DOHH2 (cell line): ENCODE measurements around the gene GGTLC2.
"Not testable (repeated sequence)": the region's sequence is repeated elsewhere in the genome, so short reads cannot be mapped to it uniquely, and the experiment has no call there.

ENCODE experiments used
- H3F3A ChIP-seq: fragments of 200-600 bp; sonication (generic), shearing (Covaris generic); 2 replicates; pipeline ENCODE4 v1.6.0; 2016; ENCODE audit warnings: antibody characterized with exemption, mild to moderate bottlenecking; ENCODE audit not compliant: control insufficient read depth, insufficient read depth
- H3K27ac ChIP-seq: fragments of 200-600 bp; sonication (generic); 2 replicates; pipeline ENCODE4 v1.5.1; 2014; ENCODE audit warnings: low read depth, mild to moderate bottlenecking, low read length, moderate library complexity
- H3K27me3 ChIP-seq: fragments of 200-600 bp; sonication (generic); 2 replicates; pipeline ENCODE4 v1.6.1; 2014; ENCODE audit warnings: mild to moderate bottlenecking, low read length, mixed read lengths; ENCODE audit not compliant: control insufficient read depth
- H3K36me3 ChIP-seq: fragments of 200-600 bp; sonication (generic); 2 replicates; pipeline ENCODE4 v1.6.1; 2014; ENCODE audit warnings: mild to moderate bottlenecking, low read length, moderate library complexity, mixed read lengths; ENCODE audit not compliant: control insufficient read depth
- H3K4me1 ChIP-seq: fragments of 200-600 bp; sonication (generic); 2 replicates; pipeline ENCODE4 v1.6.1; 2014; ENCODE audit warnings: mild to moderate bottlenecking, low read length, mixed read lengths; ENCODE audit not compliant: control insufficient read depth
- H3K4me2 ChIP-seq: fragments of 200-600 bp; sonication (generic); 2 replicates; pipeline ENCODE4 v1.6.0; 2014; ENCODE audit warnings: mild to moderate bottlenecking, low read length, moderate library complexity
- H3K4me3 ChIP-seq: fragments of 200-600 bp; sonication (generic); 2 replicates; pipeline ENCODE4 v1.5.1; 2014; ENCODE audit warnings: mild to moderate bottlenecking, low read length, mixed read lengths
- H3K79me2 ChIP-seq: fragments of 200-600 bp; sonication (generic); 2 replicates; pipeline ENCODE4 v1.6.1; 2014; ENCODE audit warnings: mild to moderate bottlenecking, low read length, mixed read lengths; ENCODE audit not compliant: control insufficient read depth
- H3K9me2 ChIP-seq: fragments of 200-600 bp; sonication (generic); replicated peaks from 2 replicates; pipeline ENCODE4 v1.6.1; 2014; ENCODE audit warnings: mild to moderate bottlenecking, low read length, mixed read lengths; ENCODE audit not compliant: control insufficient read depth
- H3K9me3 ChIP-seq: fragments of 200-600 bp; sonication (generic); 2 replicates; pipeline ENCODE4 v1.6.1; 2014; ENCODE audit warnings: antibody characterized with exemption, low read length, mixed read lengths; ENCODE audit not compliant: control insufficient read depth, insufficient read depth
- H4K20me1 ChIP-seq: fragments of 200-600 bp; sonication (generic); 2 replicates; pipeline ENCODE4 v1.6.0; 2014; ENCODE audit warnings: low read depth, mild to moderate bottlenecking, antibody characterized with exemption, low read length, moderate library complexity; ENCODE audit not compliant: control insufficient read depth, insufficient read depth
- EZH2phosphoT487 ChIP-seq: fragments of 200-600 bp; sonication (generic); IDR thresholded peaks from 2 replicates; pipeline ENCODE4 v1.6.1; 2017; ENCODE audit warnings: borderline replicate concordance, mild to moderate bottlenecking, antibody characterized with exemption, low read length, moderate library complexity, mixed read lengths
- TF ChIP-seq, protein P1 (sequence below): fragments of 200-600 bp; sonication (generic); IDR thresholded peaks from one replicate; pipeline ENCODE4 v1.5.1; 2014; ENCODE audit warnings: antibody characterized with exemption, mild to moderate bottlenecking, low read depth, low read length; ENCODE audit not compliant: poor library complexity, severe bottlenecking

Gene GGTLC2

DNA sequence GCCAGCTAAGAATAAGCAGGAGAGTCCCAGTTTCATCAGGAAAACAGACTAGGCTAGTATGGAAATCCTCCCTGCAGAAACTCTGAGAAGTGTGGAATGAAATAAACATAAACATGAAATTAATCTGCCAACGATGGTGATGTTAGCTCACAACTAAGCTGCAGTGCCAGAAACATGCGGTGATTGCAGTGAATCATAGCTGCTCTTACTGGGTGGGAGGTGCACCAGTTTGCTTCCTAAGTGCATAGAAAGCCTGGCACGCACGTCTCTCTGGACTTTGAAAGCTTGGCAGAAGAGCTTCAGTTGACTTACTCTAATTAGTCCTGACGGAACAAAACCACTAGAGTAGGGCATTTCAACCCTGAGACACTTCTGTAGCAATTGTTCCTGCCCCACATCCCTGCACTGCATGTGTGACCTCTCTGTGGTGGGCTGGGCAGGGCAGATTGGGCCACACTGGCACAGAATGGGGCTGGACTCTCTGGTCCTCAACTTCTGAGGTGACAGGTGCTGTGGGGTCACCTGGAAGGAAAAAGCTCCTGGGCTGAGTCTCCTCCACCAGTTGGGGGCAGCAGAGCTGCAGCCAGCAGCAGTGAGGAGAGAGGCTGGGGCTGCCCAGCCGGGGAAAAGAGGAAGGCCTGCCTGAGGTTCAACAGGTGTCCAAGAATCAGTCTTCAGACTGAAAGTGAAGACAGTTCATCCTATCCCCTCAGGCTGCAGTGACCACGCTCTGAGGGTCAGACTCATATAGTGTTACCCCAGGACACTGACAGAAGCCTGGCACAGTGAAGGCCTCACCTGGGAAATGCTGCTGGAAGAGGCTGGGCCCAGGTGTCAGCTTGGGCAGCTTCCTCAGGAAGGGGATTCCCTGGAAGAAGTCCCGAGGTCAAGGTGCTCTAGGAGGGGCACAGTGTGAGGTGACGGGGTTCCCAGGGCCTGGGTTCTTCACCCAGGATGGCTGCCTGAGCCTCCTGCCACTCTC lies 40.5 kb downstream of the GGTLC2 start:
- peak overlapping the region; percentile 67 for H3K27ac ChIP-seq
- peak overlapping the region; percentile 79 for H3K4me2 ChIP-seq
- no peak for TF ChIP-seq EZH2phosphoT487
- TF ChIP-seq, protein P1, sequence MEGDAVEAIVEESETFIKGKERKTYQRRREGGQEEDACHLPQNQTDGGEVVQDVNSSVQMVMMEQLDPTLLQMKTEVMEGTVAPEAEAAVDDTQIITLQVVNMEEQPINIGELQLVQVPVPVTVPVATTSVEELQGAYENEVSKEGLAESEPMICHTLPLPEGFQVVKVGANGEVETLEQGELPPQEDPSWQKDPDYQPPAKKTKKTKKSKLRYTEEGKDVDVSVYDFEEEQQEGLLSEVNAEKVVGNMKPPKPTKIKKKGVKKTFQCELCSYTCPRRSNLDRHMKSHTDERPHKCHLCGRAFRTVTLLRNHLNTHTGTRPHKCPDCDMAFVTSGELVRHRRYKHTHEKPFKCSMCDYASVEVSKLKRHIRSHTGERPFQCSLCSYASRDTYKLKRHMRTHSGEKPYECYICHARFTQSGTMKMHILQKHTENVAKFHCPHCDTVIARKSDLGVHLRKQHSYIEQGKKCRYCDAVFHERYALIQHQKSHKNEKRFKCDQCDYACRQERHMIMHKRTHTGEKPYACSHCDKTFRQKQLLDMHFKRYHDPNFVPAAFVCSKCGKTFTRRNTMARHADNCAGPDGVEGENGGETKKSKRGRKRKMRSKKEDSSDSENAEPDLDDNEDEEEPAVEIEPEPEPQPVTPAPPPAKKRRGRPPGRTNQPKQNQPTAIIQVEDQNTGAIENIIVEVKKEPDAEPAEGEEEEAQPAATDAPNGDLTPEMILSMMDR: peak; percentile 90
- no peaks in the 10 kb centered on the region for H3K36me3 ChIP-seq
- no peaks in the 10 kb centered on the region for H3K9me2 ChIP-seq
- peaks cover 69% of the 10 kb centered on the region for H3K4me1 ChIP-seq
- H4K20me1 ChIP-seq: no peaks in the 10 kb centered on the region
- H3K27me3 ChIP-seq: no peaks in the 10 kb centered on the region
- H3F3A ChIP-seq: 0 out of 2 replicates have a peak, but pooled peaks cover 4% of the 10 kb centered on the region
- peak overlapping the region; percentile 14; the same call in 1 of the 2 replicates for H3K4me3 ChIP-seq
- no peaks in the 10 kb centered on the region for H3K9me3 ChIP-seq
- no peaks in the 10 kb centered on the region for H3K79me2 ChIP-seq

DNA sequence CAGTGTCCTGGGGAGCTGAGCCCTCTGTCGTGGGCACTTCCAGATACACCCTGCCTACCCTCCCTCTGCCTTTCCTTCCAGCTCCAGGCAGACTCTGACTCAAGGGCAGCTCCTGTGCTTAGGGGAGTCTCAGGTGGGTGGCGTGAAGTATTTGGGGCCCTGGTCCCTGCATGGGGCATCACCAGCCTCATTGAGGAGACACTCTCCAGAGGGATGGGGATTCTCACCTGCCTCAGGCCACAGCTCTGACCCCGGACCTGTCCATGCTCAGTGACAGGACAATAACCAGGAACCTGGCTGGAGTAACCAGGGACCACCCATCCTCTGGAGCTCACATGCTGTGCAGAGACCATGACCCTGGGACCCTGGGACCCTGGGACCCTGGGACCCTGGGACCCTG lies 41.2 kb downstream of the GGTLC2 start:
- H3K4me2 ChIP-seq: peak overlapping the region; percentile 79
- peak overlapping the region; percentile 67 for H3K27ac ChIP-seq
- H3K36me3 ChIP-seq: no peaks in the 10 kb centered on the region
- no peaks in the 10 kb centered on the region for H3K79me2 ChIP-seq
- H3K4me3 ChIP-seq: peak overlapping the region; percentile 14; the same call in 1 of the 2 replicates
- TF ChIP-seq, protein P1: no peak
- TF ChIP-seq EZH2phosphoT487: no peak
- H3K4me1 ChIP-seq: peaks cover 70% of the 10 kb centered on the region
- no peaks in the 10 kb centered on the region for H3K9me2 ChIP-seq
- H4K20me1 ChIP-seq: no peaks in the 10 kb centered on the region
- no peaks in the 10 kb centered on the region for H3K9me3 ChIP-seq
- no peaks in the 10 kb centered on the region for H3K27me3 ChIP-seq
- 0 out of 2 replicates have a peak, but pooled peaks cover 4% of the 10 kb centered on the region for H3F3A ChIP-seq

DNA sequence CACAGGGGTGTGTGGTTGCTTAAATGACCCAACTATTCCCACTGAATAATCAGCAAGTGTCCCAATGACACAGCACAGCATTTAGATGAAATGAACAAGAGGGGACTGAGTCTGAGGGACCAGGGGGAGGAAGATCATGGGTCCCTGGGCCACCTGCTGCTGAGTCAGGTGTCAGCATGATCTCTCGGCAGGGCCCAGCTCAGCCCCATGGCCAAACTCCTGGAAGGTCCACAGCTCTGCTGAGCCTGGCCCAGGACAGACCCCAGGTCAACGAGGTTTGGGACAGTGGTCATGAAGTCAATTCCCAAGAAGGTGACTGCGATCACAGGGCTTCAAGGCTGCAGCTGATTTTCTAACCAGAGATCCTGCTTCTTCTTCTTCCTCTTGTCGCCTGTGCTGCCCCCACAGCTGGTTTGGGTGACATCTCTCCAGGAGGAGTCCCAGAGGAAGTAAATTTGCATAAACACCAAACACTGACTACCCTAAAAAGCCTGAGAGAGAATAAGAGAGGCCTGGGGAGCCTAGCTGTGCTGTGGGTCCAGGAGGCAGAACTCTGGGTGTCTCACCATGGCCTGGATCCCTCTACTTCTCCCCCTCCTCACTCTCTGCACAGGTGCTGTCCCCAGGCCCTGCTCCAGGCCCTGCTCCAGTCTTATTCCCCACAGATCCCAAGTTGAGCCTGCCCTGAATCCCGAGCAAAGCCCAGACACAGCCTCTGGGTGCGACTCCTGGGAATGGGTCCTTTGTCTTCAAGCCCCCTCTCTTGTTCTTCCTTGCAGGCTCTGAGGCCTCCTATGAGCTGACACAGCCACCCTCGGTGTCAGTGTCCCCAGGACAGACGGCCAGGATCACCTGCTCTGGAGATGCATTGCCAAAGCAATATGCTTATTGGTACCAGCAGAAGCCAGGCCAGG lies 42.0 kb downstream of the GGTLC2 start:
- not testable (repeated sequence) for H4K20me1 ChIP-seq, H3K27me3 ChIP-seq, H3K36me3 ChIP-seq, H3K79me2 ChIP-seq, H3K9me3 ChIP-seq, H3K9me2 ChIP-seq
- Histone ChIP-seq H3F3A (peaks cover 11% of the 10 kb centered on the region), H3K27ac (peak overlapping the region; percentile 67), H3K4me1 (peaks cover 70% of the 10 kb centered on the region), H3K4me2 (peak overlapping the region; percentile 79), H3K4me3 (peak overlapping the region; percentile 60)
